ENCODE data around the gene PTDSS2.

DNA sequence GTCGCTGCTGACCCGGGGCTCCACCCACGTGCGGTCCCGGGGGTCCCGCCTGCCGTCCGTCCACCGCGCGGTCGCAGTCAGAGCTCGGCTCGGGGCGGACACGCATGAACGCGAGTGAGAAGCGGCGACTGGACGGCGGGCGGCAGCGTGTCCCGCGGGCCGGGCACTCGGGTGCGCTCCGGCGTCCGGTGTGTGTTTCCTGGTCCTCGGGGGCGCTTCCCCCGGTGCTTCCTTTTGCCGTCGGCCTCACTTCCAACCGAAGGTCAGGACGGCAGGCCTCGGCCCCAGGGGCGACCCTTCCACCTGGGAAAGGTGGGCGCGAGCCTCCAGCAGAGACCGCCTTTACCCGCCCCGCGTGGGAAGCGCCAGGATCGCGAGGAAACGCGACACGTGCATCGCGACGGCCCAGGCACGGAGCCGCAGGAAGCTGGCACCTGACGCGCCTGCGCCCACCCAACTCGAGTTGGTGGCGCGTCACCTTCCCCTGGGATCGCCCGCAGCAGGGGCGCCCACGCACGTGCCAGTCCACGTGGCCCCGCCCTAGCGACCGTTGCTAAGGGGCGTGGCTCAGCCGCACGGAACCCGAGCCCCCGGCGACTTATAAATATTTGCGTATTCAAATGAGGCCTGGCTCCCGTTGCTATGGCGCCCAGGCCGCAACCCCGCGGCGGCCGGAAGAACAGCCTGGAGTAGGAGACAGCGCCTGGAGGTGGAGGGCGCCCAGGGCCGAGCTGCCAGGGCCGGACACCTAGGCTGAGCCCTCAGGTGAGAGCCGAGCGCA is 87.0 kb downstream of the PTDSS2 start, which contains the start of gene LRRC56:
- TF ChIP-seq, protein P1, sequence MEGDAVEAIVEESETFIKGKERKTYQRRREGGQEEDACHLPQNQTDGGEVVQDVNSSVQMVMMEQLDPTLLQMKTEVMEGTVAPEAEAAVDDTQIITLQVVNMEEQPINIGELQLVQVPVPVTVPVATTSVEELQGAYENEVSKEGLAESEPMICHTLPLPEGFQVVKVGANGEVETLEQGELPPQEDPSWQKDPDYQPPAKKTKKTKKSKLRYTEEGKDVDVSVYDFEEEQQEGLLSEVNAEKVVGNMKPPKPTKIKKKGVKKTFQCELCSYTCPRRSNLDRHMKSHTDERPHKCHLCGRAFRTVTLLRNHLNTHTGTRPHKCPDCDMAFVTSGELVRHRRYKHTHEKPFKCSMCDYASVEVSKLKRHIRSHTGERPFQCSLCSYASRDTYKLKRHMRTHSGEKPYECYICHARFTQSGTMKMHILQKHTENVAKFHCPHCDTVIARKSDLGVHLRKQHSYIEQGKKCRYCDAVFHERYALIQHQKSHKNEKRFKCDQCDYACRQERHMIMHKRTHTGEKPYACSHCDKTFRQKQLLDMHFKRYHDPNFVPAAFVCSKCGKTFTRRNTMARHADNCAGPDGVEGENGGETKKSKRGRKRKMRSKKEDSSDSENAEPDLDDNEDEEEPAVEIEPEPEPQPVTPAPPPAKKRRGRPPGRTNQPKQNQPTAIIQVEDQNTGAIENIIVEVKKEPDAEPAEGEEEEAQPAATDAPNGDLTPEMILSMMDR (IDR thresholded peaks at IDR 0.05), result no peak
- TF ChIP-seq POLR2A (IDR thresholded peaks at IDR 0.05; ENCODE audit: low read length) (no peak), SREBF2 (IDR thresholded peaks at IDR 0.05) (no peak), CEBPB (IDR thresholded peaks at IDR 0.05) (no peak), KDM1A (IDR thresholded peaks at IDR 0.05; ENCODE audit: low read depth) (no peak), CBX2 (IDR thresholded peaks at IDR 0.05; ENCODE audit: borderline replicate concordance, low read depth) (no peak), HOXA7 (CRISPR knock-in tag; IDR thresholded peaks at IDR 0.05) (no peak)
- TF ChIP-seq, protein P2, sequence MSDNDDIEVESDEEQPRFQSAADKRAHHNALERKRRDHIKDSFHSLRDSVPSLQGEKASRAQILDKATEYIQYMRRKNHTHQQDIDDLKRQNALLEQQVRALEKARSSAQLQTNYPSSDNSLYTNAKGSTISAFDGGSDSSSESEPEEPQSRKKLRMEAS (IDR thresholded peaks at IDR 0.05), result peak; percentile 40; the same call in 1 of the 2 replicates
- TF ChIP-seq, protein P3, sequence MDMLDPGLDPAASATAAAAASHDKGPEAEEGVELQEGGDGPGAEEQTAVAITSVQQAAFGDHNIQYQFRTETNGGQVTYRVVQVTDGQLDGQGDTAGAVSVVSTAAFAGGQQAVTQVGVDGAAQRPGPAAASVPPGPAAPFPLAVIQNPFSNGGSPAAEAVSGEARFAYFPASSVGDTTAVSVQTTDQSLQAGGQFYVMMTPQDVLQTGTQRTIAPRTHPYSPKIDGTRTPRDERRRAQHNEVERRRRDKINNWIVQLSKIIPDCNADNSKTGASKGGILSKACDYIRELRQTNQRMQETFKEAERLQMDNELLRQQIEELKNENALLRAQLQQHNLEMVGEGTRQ (IDR thresholded peaks at IDR 0.05), result peak; percentile 44; the same call in 1 of the 2 replicates
